LNCAP (cell line): ENCODE data around the gene MTFP1.

Experiments
- TF ChIP-seq, protein P1 (sequence below): fragments of 450-650 bp; IDR thresholded peaks from 2 replicates; pipeline ENCODE4 v1.5.1; 2017; ENCODE audit warnings: mild to moderate bottlenecking

The MTFP1 gene

DNA sequence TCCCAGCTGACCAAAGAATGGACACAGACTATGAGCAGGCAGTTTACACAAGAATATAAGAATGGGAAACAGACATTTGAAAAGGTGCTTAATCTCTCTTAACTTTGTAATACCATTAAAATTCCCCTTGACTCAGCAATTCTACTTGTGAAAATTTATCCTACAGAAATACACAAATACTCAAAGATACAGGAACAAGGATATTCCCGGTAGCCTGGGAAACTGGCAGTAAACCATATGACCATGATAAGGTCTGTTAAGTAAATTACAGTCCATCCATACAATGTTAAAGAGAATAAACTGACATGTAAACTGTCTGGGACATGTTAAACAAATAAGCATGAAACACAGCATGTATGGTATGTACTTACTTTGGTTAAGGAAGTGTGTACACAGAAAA is 8.7 kb upstream of the MTFP1 start:
- TF ChIP-seq, protein P1, sequence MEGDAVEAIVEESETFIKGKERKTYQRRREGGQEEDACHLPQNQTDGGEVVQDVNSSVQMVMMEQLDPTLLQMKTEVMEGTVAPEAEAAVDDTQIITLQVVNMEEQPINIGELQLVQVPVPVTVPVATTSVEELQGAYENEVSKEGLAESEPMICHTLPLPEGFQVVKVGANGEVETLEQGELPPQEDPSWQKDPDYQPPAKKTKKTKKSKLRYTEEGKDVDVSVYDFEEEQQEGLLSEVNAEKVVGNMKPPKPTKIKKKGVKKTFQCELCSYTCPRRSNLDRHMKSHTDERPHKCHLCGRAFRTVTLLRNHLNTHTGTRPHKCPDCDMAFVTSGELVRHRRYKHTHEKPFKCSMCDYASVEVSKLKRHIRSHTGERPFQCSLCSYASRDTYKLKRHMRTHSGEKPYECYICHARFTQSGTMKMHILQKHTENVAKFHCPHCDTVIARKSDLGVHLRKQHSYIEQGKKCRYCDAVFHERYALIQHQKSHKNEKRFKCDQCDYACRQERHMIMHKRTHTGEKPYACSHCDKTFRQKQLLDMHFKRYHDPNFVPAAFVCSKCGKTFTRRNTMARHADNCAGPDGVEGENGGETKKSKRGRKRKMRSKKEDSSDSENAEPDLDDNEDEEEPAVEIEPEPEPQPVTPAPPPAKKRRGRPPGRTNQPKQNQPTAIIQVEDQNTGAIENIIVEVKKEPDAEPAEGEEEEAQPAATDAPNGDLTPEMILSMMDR: no peak

DNA sequence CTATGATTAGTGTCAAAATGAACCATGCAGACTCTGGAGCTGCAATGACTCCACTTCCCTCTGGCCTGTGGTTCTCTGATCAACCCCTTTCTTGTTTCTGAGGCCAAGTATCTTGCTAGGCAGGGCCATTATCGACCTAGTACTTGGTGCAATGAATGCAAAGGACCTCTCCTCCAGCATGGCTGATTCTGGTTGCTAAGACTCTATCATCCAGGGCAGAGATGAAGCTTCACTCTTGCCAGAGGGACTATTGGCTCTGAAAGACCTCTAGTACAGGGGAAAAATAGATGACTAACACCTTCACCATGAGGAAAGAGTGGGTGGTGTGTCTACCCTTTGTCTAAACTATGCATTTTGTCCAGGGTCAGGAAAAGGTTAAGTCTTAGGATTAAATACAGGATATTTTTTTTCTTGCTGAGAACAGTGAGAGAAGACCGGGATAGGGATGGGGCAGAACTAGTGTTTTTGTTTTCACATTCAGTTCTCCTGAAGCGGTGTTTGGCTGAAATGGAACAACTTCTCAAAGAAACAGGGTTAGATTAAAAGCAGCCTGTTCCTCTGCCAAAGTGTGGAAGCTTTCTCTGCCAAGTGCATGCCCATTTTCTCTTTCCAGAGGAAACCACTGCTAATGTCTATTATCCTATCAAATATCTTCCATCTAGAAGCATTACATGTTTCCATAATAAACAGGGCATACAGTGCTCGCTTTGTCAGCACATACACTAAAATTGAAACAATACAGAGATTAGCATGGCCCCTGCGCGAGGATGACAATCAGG is 5.0 kb upstream of the MTFP1 start:
- TF ChIP-seq, protein P1: no peak

GRCh38 chr22:30421695-30422480 is 3.7 kb upstream of the MTFP1 start:
- TF ChIP-seq, protein P1: no peak

- TF ChIP-seq, protein P1: no peak
Observed at GRCh38 chr22:30422481-30423300, 2.9 kb upstream of the MTFP1 start.

DNA sequence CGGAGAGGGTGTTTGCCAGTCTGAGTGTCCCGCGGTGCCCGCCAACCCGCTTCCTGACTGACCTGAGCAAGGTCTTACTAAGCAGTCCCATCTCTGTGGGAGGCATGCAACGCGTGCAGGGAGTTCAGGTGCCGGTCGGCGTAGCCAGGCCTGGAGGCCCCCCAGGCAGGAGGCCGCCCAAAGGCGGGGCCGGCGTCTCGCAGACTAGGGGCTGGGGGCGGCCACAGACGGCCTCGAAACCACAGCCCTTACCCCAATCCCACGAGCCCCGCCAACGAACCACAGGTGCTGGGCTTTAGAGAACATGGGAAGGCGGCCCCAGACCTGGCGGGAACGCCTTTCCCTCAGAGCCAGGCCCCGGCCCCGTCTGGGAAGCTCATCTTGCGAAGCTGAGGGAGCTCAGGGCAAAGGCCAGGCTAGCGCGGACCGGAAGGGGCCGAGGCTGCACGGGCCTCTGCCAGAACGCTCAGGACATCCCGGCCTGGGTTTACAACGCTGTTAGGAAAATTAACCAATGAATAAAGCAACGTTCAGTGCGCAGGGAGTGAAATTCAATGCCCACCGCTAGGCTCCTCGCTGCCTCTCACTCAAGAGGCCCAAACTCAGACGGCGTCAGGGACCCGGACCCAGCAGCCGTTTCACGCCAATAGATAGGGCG is 2.1 kb upstream of the MTFP1 start:
- TF ChIP-seq, protein P1: no peak

GRCh38 chr22:30423959-30424533 is 1.5 kb upstream of the MTFP1 start:
- TF ChIP-seq, protein P1: no peak
